SK-MEL-5 (cell line): ENCODE results near the gene ZNF331. TPM values are rescaled to one million over a fixed set of nuclear protein-coding genes. Genes with fewer than 3 reads are reported as not detected.
"Not testable (repeated sequence)": the region's sequence is repeated elsewhere in the genome, so short reads cannot be mapped to it uniquely, and the experiment has no call there.

ENCODE experiments used
- DNase-seq: peaks from one replicate; pipeline ENCODE4 v3.0.0-alpha.2; 2016; ENCODE audit warnings: low read depth, low spot score
- in situ Hi-C: cut with HindIII; loops from 2 replicates; pipeline ENCODE4 v1.10.0; 2016; ENCODE audit warnings: low sequenced_read_pairs, high pct_unique_total_duplicates, low pct_unique_long_range_greater_than_20kb
- polyA plus RNA-seq, 2 experiments: library from polyadenylated mRNA; depleted of rRNA; stranded (reverse); fragments of >200 nt; gene quantifications; 2 replicates each; pipeline ENCODE4 v1.2.3, GENCODE V29; 2015
- total RNA-seq: library from RNA; depleted of rRNA; stranded (reverse); fragments of >200 nt; shearing (Covaris generic); gene quantifications from 2 replicates; pipeline ENCODE4 v1.2.3, GENCODE V29; 2014; rRNA removed

The ZNF331 gene
- 4.3 and 7.7 TPM in 2 replicates for total RNA-seq
- polyA plus RNA-seq (2015; cell fraction: cytosol; rRNA removed): 3.8 and 4.6 TPM in 2 replicates
- 46.0 and 60.0 TPM in 2 replicates for polyA plus RNA-seq (2015; cell fraction: nucleus; rRNA removed)

GRCh38 chr19:53537521-53538377 is at the start of gene ZNF331:
ZNF331 (plus strand) TSS chr19:53538145; CDS start chr19:53569377, 31,232 bp downstream.
- DNase-seq: peak; percentile 52
- in situ Hi-C loops: no loop called here

GRCh38 chr19:53492153-53492552 is 45.8 kb upstream of the ZNF331 start:
- no peak for DNase-seq
- in situ Hi-C loops: no loop called here

GRCh38 chr19:53497311-53498023 is 40.5 kb upstream of the ZNF331 start:
- DNase-seq, in situ Hi-C loops: not testable (repeated sequence)

GRCh38 chr19:53498024-53498395 is 39.9 kb upstream of the ZNF331 start:
- in situ Hi-C loops, DNase-seq: not testable (repeated sequence)

- in situ Hi-C loops, DNase-seq: not testable (repeated sequence)
These were observed 34.8 kb upstream of the ZNF331 start for GRCh38 chr19:53503151-53503550.

GRCh38 chr19:53503671-53504364 is 34.1 kb upstream of the ZNF331 start:
- in situ Hi-C loops, DNase-seq: not testable (repeated sequence)

GRCh38 chr19:53504365-53504703 is 33.6 kb upstream of the ZNF331 start:
- in situ Hi-C loops: not testable (repeated sequence)
- peak; percentile 8 for DNase-seq

GRCh38 chr19:53504885-53505284 is 33.1 kb upstream of the ZNF331 start:
- in situ Hi-C loops: no loop called here
- no peak for DNase-seq

GRCh38 chr19:53506728-53507127 is 31.2 kb upstream of the ZNF331 start:
- in situ Hi-C loops: no loop called here
- no peak for DNase-seq

GRCh38 chr19:53507523-53508442 is 30.2 kb upstream of the ZNF331 start:
- no peak for DNase-seq
- in situ Hi-C loops: no loop called here

- in situ Hi-C loops: no loop called here
- DNase-seq: no peak
These were observed 28.5 kb upstream of the ZNF331 start for GRCh38 chr19:53509443-53509842.

- no peak for DNase-seq
- in situ Hi-C loops: no loop called here
These were observed 28.1 kb upstream of the ZNF331 start for GRCh38 chr19:53509845-53510244.

- no peak for DNase-seq
- in situ Hi-C loops: no loop called here
These were observed 26.6 kb upstream of the ZNF331 start for GRCh38 chr19:53511357-53511756.

GRCh38 chr19:53511933-53512374 is 26.0 kb upstream of the ZNF331 start:
- in situ Hi-C loops: no loop called here
- peak; percentile 66 for DNase-seq

GRCh38 chr19:53515047-53515446 is 22.9 kb upstream of the ZNF331 start:
- in situ Hi-C loops, DNase-seq: not testable (repeated sequence)

GRCh38 chr19:53517114-53517741 is 20.7 kb upstream of the ZNF331 start:
- no peak for DNase-seq
- in situ Hi-C loops: no loop called here

- in situ Hi-C loops: no loop called here
- no peak for DNase-seq
These were observed 19.8 kb upstream of the ZNF331 start for GRCh38 chr19:53518121-53518520.
